ENCODE measurements around the gene PRCD.
"Not testable (repeated sequence)": the region's sequence is repeated elsewhere in the genome, so short reads cannot be mapped to it uniquely, and the experiment has no call there.

Gene PRCD

GRCh38 chr17:76530095-76530723 is 9.6 kb upstream of the PRCD start:
- no peak for DNase-seq (ENCODE audit: low read depth)
- TF ChIP-seq CTCF (IDR thresholded peaks at IDR 0.05; ENCODE audit: control insufficient read depth, extremely low read depth, insufficient read depth) = no peak
- H3K4me3 ChIP-seq (ENCODE audit: low read depth, low read length) = no peak overlapping the region

- H3K4me3 ChIP-seq (ENCODE audit: low read depth, low read length) = no peak overlapping the region
- DNase-seq (ENCODE audit: low read depth) = no peak
- TF ChIP-seq CTCF (IDR thresholded peaks at IDR 0.05; ENCODE audit: control insufficient read depth, extremely low read depth, insufficient read depth) = no peak
These were observed 8.9 kb upstream of the PRCD start for GRCh38 chr17:76530811-76531485.

GRCh38 chr17:76531486-76532038 is 8.3 kb upstream of the PRCD start:
- TF ChIP-seq CTCF (IDR thresholded peaks at IDR 0.05; ENCODE audit: control insufficient read depth, extremely low read depth, insufficient read depth) = no peak
- DNase-seq (ENCODE audit: low read depth) = no peak
- no peak overlapping the region for H3K4me3 ChIP-seq (ENCODE audit: low read depth, low read length)

GRCh38 chr17:76532072-76532651 is 7.7 kb upstream of the PRCD start:
- TF ChIP-seq CTCF (IDR thresholded peaks at IDR 0.05; ENCODE audit: control insufficient read depth, extremely low read depth, insufficient read depth) = no peak
- H3K4me3 ChIP-seq (ENCODE audit: low read depth, low read length) = no peak overlapping the region
- DNase-seq (ENCODE audit: low read depth) = no peak

- not testable (repeated sequence) for H3K4me3 ChIP-seq (ENCODE audit: low read depth, low read length); DNase-seq (ENCODE audit: low read depth)
These were observed 6.0 kb upstream of the PRCD start for GRCh38 chr17:76533640-76534359.

- DNase-seq (ENCODE audit: low read depth) = no peak
- no peak overlapping the region for H3K4me3 ChIP-seq (ENCODE audit: low read depth, low read length)
- no peak for TF ChIP-seq CTCF (IDR thresholded peaks at IDR 0.05; ENCODE audit: control insufficient read depth, extremely low read depth, insufficient read depth)
These were observed 4.8 kb upstream of the PRCD start for GRCh38 chr17:76534831-76535732.

All from LNCaP clone FGC (cell line).